ENCODE data around the gene NBAS. TPM values are rescaled to one million over a fixed set of nuclear protein-coding genes. Genes with fewer than 3 reads are reported as not detected.
A peak's percentile ranks its signal among the peaks of the same experiment; 100 is the strongest.

NBAS gene
- total and polyA plus RNA-seq, 2 of the 13 experiments (the other 11 are each of a cell fraction or from before 2014, with no cell fraction given): 33.6 to 58.7 TPM

DNA sequence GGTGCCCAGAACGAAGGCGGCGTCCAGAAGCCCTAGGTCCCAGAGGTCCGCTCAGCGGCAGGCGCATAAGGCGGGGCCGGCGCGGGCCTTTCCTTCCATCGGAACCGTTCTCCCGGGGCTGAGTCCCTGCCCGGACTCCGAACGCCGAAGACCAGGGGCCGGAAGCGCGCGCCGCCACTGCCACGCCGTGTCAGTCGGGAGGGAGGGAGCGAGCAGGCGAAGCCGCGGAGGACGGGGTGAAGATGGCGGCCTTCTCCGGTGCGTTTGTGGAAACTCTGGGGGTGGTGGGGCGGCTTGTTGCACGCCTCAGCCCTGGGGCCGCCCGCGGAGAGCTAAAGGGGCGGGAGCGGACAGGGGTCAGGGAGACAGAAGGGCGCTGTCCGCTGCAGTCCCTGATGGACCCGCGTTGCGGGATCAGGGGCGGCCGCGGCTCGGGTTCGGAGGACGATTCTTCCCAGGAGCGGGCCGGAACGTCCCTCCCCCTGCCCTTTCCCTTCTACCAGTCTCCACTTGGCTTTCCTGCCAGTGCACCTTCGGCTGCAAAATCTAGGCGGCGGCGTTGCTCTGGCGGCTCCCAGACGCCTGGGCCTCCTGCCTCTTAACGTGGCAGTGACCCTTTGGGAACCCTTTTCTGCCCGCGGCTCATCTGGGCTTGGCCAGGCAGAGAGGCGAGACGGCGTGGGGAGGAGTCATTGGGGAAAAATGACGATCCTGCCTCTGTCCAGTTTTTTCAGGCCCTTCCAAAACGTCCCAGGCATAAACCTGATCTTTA is 30.7 kb upstream of the NBAS start, which contains the start of gene DDX1 (continued):
- TF ChIP-seq, protein P1, sequence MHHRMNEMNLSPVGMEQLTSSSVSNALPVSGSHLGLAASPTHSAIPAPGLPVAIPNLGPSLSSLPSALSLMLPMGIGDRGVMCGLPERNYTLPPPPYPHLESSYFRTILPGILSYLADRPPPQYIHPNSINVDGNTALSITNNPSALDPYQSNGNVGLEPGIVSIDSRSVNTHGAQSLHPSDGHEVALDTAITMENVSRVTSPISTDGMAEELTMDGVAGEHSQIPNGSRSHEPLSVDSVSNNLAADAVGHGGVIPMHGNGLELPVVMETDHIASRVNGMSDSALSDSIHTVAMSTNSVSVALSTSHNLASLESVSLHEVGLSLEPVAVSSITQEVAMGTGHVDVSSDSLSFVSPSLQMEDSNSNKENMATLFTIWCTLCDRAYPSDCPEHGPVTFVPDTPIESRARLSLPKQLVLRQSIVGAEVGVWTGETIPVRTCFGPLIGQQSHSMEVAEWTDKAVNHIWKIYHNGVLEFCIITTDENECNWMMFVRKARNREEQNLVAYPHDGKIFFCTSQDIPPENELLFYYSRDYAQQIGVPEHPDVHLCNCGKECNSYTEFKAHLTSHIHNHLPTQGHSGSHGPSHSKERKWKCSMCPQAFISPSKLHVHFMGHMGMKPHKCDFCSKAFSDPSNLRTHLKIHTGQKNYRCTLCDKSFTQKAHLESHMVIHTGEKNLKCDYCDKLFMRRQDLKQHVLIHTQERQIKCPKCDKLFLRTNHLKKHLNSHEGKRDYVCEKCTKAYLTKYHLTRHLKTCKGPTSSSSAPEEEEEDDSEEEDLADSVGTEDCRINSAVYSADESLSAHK (CRISPR knock-in tag; IDR thresholded peaks at IDR 0.05; ENCODE audit: borderline replicate concordance): peak; percentile 32; the same call in 1 of the 2 replicates
- TF ChIP-seq KDM3A (CRISPR knock-in tag; IDR thresholded peaks at IDR 0.05; ENCODE audit: low read depth) (peak; percentile 100), ZNF841 (CRISPR knock-in tag; IDR thresholded peaks at IDR 0.05; ENCODE audit: borderline replicate concordance) (peak; percentile 94), PITX1 (CRISPR knock-in tag; IDR thresholded peaks at IDR 0.05) (peak; percentile 95), ZNF713 (CRISPR knock-in tag; IDR thresholded peaks at IDR 0.05) (peak; percentile 92), NFRKB (IDR thresholded peaks at IDR 0.05) (peak; percentile 80), ZNF256 (CRISPR knock-in tag; conservative IDR thresholded peaks at IDR 0.05) (peak; percentile 98), REPIN1 (CRISPR knock-in tag; IDR thresholded peaks at IDR 0.05; ENCODE audit: borderline replicate concordance, low read depth) (peak; percentile 99), ZNF652 (CRISPR knock-in tag; IDR thresholded peaks at IDR 0.05; ENCODE audit: borderline replicate concordance, low read depth) (peak; percentile 61; the same call in 1 of the 2 replicates), NCOA2 (CRISPR knock-in tag; IDR thresholded peaks at IDR 0.05) (no peak; the same call in 1 of the 2 replicates), PLRG1 (conservative IDR thresholded peaks at IDR 0.05) (no peak), ZNF792 (CRISPR knock-in tag; IDR thresholded peaks at IDR 0.05) (peak; percentile 99), SOX5 (CRISPR knock-in tag; IDR thresholded peaks at IDR 0.05; ENCODE audit: borderline replicate concordance) (peak; percentile 68; the same call in 1 of the 2 replicates)
- TF ChIP-seq, protein P2, sequence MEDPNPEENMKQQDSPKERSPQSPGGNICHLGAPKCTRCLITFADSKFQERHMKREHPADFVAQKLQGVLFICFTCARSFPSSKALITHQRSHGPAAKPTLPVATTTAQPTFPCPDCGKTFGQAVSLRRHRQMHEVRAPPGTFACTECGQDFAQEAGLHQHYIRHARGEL (CRISPR knock-in tag; IDR thresholded peaks at IDR 0.05): peak; percentile 98
- TF ChIP-seq, protein P3, sequence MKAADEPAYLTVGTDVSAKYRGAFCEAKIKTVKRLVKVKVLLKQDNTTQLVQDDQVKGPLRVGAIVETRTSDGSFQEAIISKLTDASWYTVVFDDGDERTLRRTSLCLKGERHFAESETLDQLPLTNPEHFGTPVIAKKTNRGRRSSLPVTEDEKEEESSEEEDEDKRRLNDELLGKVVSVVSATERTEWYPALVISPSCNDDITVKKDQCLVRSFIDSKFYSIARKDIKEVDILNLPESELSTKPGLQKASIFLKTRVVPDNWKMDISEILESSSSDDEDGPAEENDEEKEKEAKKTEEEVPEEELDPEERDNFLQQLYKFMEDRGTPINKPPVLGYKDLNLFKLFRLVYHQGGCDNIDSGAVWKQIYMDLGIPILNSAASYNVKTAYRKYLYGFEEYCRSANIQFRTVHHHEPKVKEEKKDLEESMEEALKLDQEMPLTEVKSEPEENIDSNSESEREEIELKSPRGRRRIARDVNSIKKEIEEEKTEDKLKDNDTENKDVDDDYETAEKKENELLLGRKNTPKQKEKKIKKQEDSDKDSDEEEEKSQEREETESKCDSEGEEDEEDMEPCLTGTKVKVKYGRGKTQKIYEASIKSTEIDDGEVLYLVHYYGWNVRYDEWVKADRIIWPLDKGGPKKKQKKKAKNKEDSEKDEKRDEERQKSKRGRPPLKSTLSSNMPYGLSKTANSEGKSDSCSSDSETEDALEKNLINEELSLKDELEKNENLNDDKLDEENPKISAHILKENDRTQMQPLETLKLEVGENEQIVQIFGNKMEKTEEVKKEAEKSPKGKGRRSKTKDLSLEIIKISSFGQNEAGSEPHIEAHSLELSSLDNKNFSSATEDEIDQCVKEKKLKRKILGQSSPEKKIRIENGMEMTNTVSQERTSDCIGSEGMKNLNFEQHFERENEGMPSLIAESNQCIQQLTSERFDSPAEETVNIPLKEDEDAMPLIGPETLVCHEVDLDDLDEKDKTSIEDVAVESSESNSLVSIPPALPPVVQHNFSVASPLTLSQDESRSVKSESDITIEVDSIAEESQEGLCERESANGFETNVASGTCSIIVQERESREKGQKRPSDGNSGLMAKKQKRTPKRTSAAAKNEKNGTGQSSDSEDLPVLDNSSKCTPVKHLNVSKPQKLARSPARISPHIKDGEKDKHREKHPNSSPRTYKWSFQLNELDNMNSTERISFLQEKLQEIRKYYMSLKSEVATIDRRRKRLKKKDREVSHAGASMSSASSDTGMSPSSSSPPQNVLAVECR (CRISPR knock-in tag; IDR thresholded peaks at IDR 0.05; ENCODE audit: borderline replicate concordance): peak; percentile 98
- TF ChIP-seq, protein P4, sequence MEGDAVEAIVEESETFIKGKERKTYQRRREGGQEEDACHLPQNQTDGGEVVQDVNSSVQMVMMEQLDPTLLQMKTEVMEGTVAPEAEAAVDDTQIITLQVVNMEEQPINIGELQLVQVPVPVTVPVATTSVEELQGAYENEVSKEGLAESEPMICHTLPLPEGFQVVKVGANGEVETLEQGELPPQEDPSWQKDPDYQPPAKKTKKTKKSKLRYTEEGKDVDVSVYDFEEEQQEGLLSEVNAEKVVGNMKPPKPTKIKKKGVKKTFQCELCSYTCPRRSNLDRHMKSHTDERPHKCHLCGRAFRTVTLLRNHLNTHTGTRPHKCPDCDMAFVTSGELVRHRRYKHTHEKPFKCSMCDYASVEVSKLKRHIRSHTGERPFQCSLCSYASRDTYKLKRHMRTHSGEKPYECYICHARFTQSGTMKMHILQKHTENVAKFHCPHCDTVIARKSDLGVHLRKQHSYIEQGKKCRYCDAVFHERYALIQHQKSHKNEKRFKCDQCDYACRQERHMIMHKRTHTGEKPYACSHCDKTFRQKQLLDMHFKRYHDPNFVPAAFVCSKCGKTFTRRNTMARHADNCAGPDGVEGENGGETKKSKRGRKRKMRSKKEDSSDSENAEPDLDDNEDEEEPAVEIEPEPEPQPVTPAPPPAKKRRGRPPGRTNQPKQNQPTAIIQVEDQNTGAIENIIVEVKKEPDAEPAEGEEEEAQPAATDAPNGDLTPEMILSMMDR (CRISPR knock-in tag; IDR thresholded peaks at IDR 0.05): peak; percentile 41
- TF ChIP-seq, protein P5, sequence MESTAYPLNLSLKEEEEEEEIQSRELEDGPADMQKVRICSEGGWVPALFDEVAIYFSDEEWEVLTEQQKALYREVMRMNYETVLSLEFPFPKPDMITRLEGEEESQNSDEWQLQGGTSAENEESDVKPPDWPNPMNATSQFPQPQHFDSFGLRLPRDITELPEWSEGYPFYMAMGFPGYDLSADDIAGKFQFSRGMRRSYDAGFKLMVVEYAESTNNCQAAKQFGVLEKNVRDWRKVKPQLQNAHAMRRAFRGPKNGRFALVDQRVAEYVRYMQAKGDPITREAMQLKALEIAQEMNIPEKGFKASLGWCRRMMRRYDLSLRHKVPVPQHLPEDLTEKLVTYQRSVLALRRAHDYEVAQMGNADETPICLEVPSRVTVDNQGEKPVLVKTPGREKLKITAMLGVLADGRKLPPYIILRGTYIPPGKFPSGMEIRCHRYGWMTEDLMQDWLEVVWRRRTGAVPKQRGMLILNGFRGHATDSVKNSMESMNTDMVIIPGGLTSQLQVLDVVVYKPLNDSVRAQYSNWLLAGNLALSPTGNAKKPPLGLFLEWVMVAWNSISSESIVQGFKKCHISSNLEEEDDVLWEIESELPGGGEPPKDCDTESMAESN (CRISPR knock-in tag; conservative IDR thresholded peaks at IDR 0.05): peak; percentile 99

Measured in HepG2 (cell line).